Measurements from ENCODE around the gene ZNF554.
"Not testable (repeated sequence)": the region's sequence is repeated elsewhere in the genome, so short reads cannot be mapped to it uniquely, and the experiment has no call there.

ZNF554 gene

GRCh38 chr19:2791440-2791839 is 28.2 kb upstream of the ZNF554 start:
- no peak for DNase-seq

GRCh38 chr19:2791876-2792275 is 27.8 kb upstream of the ZNF554 start:
- DNase-seq, result no peak

DNA sequence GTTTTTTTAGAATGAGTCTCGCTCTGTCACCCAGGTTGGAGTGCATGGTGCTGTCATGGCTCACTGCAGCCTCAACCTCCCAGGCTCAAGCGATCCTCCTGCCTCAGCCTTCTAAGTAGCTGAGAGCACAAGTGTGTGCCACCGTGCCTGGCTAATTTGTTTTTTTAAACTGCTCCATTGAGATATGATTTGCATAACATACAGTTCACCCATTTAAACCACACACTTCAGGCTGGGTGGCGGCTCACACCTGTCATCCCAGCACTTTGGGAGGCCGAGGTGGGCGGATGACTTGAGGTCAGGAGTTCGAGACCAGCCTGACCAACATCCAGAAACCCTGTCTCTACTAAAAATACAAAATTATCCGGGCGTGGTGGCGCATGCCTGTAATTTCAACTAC is 27.0 kb upstream of the ZNF554 start:
- not testable (repeated sequence) for DNase-seq

DNA sequence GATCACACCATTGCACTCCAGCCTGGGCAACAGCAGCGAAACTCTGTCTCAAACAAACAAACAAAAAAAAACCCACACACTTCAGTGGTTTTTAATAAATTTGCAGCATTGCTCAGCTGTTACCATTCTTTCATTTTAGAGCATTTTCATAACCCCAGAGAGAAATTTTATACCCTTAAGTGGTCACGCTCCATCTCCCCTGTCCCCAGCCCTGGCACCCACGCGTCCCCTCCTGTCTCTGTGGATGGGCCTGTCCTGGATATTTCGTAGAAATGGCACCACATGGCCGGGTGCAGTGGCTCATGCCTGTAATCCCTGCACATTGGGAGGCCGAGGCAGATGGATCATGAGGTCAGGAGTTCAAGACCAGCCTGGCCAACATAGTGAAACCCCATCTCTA is 26.5 kb upstream of the ZNF554 start:
- DNase-seq, result no peak

GRCh38 chr19:2793577-2793976 is 26.1 kb upstream of the ZNF554 start:
- DNase-seq, result no peak

DNA sequence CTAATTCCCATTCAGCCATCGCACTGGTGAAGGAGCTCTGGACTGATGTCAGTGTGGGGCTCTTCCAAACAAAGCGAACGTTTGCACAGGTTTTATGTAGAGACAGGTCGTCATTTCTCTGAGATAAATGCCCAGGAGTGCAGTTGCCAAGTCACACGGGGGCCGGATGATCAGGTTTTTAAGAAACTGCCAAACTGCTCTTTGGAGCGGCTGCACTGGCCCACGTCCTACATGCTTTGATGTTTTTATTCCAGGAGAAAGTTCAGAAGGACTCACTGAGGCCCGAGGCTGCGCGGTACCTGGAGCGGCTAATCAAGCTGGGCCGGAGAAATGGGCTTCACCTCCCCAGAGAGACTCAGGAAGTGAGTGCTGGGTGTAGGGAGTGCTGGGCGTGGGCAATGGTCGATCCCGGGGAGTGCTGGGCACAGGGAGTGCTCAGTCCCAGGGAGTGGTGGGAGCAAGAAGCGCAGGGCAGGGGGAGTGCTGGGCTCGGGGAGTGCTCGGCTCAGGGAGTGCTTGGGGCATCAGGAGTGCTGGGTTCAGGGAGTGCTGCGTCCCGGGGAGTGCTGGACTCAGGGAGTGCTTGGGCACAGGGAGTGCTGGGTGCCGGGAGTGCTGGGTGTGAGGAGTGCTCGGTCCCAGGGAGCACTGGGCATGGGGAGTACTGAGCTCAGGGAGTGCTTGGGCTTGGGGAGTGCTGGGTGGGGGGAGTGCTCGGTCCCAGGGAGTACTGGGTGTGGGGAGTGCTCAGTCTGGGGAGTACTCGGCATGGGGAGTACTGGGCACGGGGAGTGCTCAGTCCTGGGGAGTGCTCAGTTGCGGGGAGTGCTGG is 23.6 kb upstream of the ZNF554 start:
- no peak for DNase-seq

GRCh38 chr19:2796659-2797266 is 22.9 kb upstream of the ZNF554 start:
- DNase-seq, result no peak

- no peak for DNase-seq
These were observed 22.4 kb upstream of the ZNF554 start for GRCh38 chr19:2797280-2797679.

DNA sequence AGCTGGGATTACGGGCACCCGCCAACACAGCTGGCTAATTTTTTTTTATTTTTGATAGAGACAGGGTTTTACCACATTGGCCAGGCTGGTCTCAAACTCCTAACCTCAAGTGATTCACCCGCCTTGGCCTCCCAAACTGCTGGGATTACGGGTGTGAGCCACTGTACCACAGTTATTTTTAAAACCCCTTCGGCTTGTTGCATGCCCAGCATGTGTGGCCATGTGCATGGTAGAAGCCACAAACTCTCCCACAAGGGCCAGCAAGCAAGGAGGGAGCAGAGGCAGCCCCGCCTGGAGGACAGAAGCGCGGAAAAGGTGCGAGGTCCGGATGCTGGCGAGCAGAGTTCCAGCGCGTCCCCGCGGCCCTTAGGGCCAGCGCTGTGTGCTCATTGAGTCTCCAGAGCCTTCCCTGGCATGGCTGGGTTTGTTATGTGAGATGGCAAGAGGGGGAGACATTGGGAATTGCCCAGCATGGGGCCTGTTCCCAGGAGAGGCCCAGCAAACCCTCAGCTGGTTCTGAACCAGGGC is 21.4 kb upstream of the ZNF554 start:
- no peak for DNase-seq

DNA sequence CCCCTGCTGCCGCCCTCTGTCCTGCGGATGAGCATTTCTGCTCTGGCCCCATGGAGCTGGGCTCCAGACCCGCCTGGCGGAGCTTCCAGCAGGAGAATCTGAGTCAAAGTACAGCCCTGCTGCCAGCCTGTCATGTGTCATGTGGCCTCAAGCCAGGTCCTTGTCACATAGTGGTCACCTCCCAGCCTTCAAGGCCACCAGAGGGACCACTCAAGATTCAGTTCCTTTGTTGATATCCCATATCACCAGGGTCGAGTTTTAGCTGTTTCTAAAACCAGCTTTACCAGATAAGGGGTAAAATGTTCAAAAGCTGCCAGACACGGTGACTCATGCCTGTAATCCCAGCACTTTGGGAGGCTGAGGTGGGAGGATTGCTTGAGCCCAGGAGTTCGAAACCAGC is 20.9 kb upstream of the ZNF554 start:
- no peak for DNase-seq

DNA sequence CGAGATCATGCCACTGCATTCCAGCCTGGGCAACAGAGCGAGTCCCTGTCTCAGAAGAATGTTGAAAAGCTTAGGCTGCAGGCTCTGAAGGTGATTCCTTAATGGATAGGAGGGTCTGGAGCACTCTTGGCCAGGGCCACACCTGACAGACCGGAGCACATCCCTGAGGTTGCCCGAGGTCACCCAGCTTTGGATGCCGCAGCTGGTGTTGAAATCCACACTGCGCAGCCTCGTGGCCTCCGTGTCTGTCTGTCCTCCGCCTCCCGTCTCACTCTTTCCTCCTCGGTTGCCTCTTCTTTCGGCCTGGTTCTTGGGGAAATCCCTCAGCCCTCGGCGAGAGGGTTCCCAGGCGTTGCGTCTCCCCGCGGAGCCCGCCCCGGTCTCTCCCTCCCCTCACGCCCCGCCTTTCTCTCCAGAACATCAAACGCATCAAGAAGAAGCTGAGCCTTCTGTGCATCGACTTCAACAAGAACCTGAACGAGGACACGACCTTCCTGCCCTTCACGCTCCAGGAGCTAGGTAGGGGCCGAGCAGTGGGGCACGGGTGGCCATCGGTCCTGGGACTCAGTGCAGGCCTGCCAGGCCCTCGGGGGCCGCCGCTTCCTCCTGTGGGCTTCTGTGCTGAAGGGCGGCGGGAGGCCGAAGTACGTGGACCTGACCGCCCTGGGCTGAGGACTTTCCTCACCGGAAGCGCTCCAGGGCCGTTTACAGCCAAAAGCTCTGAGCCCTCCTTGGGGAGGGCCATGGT is 20.2 kb upstream of the ZNF554 start:
- no peak for DNase-seq

DNA sequence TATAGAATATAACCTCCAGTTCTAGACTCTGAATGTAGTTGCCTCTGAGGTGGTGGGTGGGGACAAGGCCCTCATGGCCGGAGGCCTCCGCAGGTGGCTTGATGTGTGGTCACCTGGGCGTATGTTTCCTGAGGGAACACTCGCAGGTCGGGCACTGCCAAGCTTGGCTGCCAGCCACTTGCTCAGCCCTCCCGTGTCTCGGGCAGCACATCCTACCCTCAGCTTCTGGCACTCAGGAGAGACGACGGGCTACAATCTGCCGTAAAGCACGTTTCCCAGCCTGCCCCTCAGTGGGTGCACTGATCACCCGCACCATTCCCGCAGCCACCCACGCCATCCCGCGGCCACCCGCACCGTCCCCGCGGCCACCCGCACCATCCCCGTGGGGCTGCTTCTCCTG is 19.2 kb upstream of the ZNF554 start:
- DNase-seq, result no peak

DNA sequence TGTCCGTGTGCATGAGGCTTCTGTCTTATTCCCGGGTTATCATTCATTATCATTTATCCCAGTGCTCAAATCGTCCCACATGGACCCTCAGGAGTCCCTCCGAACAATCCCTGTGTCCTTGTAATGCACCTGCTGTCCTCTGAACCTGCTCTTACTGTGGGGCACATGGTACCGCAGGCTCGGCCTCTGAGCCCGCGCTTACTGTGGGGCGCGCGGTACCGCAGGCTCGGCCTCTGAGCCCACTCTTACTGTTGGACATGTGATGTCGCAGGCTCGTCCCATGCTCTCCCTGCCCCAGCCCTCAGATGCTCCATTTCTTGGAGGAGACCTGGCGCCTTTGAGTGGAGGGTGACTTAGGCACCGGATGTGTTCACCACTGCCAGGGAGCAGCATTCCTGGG is 16.8 kb upstream of the ZNF554 start:
- DNase-seq, result no peak

- DNase-seq, result no peak
These were observed 16.0 kb upstream of the ZNF554 start for GRCh38 chr19:2803486-2804155.

DNA sequence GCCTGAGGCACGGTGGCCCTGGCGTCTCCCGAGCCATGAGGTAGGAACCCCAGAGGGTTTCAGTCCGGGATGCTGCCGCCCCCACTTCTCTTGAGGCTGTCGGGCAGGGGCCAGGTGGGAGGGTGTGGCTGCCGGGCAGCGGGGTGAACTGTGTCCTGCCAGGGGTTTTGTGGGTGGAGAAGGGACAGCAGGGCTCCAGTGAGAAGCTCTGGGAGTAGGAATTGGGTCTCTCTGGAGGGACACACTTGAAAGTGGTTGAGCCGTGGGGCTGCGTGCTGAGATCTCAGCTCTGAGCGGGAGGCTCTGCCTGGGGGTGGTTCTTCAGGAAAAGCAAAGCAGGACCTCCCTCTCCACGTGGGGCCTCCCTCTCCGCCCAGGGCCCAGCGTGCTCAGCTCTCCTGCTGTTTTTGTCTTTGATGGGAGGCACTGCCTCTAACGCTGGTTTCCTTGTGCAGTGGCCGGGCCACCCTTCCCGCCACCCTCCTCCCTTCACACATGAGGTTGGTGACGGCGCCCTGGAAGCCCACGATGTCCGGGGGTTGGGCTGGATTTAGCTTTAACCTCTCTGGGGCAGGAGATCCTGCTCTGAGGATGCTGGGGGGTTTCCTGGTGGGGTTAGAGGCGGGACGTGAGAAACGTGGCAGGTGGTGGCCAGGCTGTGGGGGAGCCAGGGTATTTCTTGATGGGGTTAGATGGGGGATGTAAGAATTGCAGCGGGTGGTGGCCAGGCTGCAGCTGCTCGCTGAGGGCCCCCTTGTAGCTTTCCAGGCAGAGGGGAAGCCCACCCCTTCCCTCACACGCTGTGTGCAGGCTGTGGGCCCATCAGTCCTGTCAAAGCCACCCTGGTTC is 15.3 kb upstream of the ZNF554 start:
- no peak for DNase-seq

GRCh38 chr19:2805261-2805900 is 14.3 kb upstream of the ZNF554 start:
- DNase-seq, result no peak

- no peak for DNase-seq
These were observed 13.5 kb upstream of the ZNF554 start for GRCh38 chr19:2805991-2806649.

DNA sequence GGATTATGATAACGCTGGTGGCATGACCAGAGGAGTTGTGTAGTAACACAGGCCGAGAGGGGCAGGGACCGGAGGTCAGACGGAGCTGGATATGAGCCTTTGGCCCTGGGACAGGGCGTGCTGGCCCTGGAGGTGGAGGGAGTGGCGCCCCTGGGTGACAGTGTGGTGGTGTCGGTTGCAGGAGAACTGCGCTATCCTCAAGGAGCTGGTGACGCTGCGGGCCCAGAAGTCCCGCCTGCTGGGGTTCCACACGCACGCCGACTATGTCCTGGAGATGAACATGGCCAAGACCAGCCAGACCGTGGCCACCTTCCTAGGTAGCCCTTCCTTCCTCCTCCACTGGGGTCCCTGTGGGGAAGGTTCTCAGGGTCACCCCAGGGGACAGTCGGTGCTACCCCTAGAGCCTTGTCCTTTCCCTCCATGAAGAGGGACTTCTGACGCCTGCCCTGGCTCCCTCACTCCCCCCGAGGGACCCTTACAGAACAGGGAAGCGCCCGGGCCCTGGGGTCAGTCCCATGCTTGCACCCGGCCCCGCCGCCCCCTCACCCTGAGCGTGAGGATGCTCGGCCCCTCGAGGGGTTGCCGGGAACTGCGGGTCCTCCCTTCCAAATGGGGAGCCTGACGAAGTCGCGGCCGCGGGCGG is 12.8 kb upstream of the ZNF554 start:
- DNase-seq, result no peak

GRCh38 chr19:2807379-2808128 is 12.1 kb upstream of the ZNF554 start:
- DNase-seq, result no peak

All from NCI-H2227 treated with DMSO at 0.1 percent for 48 hours (cell line).